T-helper 2 cell (primary cell): Measurements from ENCODE around the gene OLFML2A.
"Not testable (repeated sequence)": the region's sequence is repeated elsewhere in the genome, so short reads cannot be mapped to it uniquely, and the experiment has no call there.

Experiments used
- DNase-seq, 5 experiments: peaks; one replicate each; pipeline versions ENCODE4 v3.0.0 to v3.0.0-alpha.2; 2012 to 2022

OLFML2A gene

DNA sequence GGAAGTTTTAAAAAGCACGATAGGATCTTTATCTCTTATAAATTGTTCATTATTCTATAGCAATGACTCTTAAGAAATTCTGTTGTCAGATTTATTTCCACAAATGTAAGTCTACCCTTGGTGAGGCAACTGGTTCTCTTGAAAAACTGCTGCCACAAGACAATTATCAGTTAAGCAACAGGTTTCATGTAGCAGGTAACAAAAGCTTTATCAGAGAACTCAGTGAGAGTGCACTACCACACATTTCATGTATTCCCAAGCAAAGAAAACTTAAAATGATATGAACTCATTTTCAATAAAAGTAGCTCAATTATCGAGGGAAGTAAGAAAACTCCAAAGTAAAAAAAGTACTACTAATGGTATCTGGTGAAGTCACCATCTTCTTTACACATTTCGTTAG, 15.2 kb upstream of the OLFML2A start:
- DNase-seq, result no peak

DNA sequence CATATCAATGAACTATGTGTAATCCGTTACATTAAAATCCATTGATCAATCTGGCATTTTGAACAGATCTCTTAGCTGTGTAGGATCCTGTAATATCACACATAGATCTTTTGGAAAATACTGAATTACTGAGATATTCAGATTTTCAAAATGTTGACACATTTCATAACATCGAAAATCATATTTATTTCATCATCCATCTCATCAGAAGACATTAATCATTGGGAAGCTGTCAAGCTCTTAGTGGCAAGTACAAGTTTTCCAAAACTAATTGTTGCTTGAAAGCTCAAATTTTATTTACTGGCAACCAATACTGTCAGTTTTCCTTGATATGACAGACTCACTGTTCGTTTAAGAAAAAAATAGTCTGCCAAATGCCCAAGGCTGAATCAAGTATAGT, 14.3 kb upstream of the OLFML2A start:
- no peak for DNase-seq

DNA sequence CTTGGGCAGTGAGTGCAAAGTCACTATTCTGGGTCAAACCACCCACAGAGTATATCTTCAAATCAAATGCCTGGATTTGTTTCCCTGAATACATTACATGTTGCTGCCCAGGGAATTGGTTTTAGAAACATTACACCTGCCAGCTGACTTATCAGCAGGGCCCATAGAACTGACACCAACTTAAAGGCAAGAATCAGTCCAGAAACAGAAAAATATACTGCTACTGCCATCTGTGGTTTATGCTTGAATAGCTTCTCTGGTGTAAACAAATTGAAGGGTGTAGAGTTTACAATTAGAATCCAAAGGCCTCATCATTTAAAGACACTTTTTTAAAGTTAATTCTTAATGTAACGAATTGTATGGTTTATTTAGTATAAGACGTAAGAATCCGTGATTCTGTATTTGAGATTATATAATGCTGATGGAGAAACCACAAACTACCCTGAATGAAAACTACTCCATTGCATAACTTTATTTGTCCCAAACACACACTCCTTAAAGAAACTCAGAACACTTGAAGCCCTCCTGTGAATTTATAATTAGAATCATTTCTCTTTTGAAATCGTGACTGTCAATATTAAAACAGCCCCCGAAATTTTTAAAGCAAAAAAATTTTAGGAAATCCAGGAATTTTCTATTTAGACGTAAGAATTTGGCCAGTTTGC, 12.0 kb upstream of the OLFML2A start:
- DNase-seq, result no peak

DNA sequence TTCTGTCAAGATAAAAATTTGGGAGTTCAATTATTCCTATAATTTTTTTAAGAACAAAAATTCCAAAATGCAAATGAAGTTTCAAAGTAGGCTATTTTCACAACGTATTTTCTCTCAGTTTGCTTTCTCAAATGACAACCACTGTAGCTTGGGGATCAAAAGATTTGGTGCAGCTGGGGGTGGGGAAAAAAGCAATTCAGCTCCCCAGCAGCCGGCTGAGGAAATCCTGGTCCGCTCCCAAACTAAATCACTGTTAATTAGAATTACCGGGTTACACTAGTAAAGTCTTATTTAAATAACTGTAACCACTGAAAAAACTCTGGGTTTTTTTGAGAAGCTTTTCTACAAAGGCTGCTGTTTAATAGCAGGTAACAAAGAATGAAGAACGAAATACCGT, 11.5 kb upstream of the OLFML2A start:
- no peak for DNase-seq

DNA sequence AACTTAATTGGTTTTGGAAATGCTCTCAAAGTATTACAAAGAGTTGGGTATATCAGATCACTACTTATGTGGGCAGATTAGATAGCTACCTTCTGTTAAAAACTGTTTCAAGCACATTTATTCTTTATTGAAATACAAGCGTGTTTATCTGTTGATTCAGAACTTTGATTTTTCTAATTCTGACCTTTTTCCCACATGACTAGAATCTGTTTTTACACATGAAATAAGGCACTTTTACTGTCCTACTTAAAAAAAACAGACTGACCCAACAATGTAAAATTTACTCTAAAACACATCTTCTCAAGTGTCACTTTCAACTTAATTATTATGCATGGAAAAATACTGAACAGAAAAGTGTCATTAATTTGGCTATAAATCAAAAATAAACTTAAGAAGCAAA, 10.6 kb upstream of the OLFML2A start:
- no peak for DNase-seq

DNA sequence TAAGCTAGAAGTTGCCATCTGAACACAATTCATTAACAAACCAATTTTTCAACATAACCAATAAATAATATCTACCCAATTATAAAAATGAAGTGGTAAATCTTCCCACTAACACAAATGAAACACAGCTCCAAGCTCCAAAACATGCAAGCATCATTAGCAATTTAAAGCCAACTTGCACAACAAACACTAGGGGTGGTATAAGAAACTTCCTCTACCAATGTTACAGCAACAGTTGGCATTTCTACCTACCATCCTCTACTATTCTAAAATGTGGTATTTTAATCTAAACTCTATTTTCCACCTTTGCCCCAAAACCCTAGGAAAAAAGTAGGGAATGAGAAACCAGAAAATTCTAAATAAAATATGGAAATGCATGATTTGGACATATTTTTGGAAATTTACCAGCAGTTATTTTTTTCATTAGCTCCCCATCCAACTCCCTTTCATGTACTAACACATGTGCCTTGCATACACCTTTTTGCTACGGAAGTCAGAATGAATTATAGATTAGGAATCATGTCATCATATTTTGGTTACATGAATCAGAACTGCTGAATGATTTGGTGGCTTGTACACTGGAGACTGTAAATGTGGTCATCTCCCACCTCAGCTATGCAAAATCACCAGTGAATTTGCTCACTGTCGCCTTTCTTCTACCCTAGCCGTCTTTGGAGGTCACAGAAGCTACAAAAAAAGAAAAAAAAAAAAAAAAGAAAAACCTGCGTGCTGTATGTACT, 9.9 kb upstream of the OLFML2A start:
- no peak for DNase-seq

DNA sequence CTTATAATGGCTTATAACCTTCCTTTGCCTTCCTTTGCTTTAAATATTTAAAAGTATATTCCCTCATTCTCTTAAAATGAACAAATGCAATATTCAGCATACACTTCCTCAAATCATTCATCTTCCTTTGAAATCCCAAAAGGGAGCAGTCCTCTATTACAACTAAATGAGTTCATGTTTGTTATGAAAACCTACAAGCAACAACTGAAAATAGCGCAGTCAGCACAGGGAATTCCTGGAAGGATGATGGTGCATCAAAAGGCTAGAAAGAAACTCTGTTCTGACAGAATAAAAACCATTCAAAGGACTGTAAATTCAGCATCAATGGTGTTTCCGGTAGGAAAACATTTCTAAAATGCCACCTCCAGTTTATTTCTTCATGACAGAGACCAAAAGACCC, 9.1 kb upstream of the OLFML2A start:
- DNase-seq, result no peak

DNA sequence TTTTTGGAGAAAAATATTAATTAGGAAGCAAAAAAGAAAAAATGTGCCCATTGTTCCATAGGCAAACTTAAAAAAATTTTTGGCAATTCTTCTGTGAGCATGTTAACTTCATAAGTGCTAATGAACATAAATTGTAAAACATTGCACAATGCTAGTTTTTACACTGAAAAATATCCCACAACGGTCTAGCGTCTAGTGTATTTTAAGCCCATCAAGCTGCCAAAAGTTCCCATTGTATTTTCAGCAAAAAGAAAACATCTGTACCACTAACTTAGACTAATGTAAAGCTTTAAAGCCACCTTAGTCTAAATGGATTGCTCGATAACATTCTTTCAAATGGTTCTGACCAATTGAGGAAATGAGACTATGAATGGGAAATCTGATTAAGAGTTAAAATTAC, 8.6 kb upstream of the OLFML2A start:
- no peak for DNase-seq

DNA sequence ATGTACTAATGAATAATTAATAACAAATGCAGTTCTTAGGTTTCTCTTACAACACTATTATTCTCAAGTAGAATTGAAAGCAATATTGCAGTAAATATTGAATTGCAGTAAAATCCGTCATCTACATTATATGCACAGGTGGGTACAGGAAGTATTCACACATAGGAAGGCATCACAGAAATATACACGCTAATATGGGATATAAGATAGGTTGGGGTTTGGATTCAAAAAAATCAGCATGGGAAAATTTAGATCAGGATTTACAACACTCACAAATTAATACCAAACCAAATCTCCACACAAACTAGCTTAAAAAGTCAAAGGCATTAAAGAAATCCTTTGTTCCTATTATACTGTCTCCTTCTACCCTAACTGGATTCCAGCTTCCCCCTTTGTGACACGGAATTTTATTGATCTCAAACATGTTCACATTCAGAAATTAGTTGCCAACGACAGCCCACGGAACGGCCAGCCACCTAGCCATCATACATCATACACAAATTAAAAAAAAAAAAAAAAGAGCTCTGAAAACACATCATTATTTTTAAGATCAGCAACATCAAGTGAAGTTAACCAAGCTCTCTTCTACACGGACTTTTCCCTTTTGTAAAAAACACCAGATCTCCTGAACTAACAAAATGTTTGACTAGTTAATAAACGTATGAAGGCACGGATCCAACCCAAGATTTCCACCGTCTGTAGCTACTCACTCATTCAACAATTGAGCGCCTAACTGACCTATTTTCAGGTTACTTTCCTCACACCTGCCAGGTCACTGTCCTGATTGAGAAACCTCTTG, 8.0 kb upstream of the OLFML2A start:
- DNase-seq, result no peak

DNA sequence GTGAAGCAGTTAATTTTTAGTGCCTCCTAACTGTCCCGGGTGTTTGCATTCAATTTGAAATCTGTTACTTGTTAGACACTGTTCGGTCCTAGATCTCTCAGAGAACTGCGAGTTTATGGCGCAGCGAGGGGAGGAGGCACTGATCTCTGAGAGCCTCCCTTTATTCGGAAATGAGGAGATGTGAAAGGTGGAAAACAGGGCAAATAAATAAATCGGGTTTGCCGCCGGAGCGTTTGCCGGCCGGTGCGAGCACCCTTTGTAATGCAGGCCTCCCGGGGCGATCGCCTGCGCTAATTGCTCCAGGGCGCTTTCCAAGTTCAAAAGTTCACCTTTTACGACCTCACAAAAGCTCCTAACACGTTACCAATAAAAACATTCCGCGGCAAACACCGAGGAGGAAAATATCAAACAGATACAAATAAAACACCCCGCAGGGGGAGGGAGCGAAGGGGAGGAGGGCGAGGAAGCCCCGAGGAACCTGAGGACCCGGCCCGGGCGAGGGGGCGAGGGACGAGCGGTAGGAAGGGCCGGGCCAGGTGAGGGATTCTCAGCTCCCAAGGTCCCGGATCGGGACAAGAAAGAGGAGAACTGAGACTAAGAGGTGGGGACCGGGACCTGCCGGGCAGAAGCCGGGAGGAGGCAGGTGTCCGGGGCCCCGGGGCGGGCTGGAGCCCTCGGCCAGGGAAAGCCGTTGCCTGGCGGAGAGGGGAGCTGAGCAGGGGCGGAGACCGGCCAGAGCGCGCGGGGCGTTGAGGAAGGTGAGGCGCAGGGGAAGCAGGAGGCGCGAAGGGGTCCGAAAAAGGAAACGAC, 7.2 kb upstream of the OLFML2A start:
- no peak for DNase-seq

DNA sequence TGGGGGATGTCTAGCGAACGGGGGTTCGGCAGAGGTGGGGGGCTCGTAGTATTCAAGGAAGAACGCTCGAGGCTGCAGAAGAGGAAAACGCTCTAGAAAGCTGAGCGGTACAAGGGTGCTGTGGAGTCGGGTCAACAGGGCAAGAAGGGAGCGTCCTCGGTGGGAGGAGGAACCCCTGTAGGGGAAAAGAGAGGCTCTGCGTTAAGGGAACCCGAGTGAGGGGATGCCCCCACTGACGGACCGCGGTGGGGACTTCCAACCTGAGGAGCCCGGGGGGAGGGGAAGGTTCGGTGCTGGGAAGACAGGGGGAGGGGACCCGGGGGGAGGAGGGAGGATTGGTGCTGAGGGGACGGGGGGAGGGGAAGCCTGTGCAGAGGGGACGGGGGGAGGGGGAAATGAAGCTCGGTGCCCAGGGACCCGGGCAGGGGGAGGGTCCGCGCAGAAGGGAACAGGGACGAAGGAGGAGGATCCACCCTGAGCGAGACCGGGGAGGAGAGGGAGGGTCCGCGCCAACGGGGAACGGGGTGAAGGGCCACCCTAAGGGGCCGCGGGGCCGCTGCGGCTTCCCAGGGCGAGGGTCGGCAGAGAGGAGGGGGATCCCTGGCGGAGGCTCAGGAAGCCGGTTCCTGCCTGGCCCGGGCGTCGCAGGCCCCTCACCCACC, 6.4 kb upstream of the OLFML2A start:
- DNase-seq, result no peak

DNA sequence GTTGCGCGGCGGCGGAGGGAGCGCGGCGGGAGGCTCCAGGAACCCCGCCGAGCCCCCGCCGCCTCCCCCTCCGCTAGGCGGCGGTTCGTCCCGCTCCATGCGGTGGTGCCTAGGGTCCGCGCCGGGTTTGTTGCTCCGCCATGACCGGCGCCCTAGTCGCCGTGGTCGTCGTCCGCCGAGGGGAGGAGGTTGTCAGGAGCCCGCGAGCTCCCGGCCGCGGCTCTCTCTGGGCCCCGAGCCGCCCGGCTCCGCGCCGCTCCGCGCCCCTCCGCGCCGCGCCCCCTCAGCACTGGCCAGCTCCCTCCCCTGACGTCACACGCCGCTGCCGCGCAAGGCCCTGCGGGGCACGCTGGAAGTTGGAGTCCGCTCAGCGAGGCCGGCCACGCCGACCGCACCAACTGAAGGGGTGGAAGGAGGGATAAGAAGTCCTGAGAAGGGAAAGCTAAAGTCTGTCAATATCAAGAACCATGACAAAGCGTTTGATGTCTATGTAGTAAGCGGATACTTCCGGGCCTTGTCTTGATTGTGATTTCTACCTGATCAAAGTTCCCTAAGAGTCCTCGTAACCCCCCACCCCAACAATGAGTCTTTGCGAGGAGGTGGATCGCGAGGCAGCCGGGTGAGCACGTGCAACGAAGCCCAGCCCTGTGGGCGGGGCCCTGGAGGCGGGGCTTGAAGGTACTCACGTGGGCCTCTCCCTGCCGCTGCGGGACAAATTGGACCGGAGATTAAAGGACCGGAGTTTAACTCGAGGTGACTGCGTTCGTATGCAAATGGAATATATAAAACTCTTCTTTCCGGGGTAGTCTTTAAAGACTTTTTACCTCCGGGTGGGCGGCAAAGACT, 5.7 kb upstream of the OLFML2A start, which contains the start of gene NR6A1:
Gene NR6A1 (minus strand): TSS at position 291 of the 846 bp plus-strand sequence.
- DNase-seq, result peak; percentile 89 to 95 (median 91)

DNA sequence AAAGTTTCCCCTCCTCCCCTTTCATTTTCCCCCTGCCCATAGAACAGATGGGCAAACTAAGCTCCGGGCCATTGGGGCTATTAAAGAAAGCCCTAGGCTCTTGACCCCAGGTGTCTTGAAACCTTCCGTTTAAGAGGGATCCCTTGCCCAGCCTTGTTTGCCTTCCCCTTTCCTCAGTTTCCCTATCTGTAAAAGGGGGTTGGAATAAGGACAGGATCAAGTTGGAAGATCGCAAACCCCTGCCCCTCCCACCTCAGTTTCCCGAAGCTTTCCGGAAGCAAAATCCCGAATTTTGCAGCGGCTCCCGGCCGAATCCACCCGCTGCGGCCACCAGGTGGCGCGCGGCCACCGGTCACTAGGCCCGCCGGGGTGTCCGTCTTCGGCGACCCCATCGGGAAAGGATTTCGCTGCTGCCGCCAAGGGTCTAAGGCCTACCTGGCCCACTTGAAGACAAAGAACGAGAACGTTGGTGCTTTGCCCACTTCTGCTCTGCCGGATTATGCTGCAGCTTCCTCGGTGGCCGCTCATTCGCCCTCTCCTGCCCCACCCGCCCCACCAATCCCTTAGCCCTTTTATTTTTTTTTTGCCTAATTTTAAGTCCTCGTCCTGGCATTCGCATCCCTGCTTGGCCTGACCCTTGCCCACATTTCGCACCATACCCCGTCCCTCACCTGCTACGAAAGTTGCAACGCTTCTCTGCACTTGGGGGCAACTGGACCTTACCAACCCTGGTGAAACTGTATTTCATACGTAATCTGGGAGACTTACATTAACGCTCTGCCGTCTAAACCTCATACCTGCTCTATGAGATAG, 4.9 kb upstream of the OLFML2A start:
- DNase-seq, result peak in 1 of 5 experiments; percentile 22

DNA sequence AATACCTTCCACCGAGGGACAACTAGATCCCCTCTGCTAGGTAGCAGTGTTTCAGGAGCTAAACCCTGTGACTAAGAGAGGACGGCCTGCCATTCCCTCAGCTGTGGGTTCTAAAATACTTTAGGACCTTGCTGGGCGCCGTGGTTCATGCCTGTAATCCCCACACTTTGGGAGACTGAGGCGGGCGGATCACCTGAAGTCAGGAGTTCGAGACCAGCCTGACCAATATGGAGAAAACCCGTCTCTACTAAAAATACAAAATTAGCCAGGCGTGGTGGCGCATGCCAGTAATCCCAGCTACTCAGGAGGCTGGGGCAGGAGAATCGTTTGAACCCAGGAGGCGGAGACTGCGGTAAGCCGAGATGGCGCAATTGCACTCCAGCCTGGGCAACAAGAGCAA, 4.1 kb upstream of the OLFML2A start:
- DNase-seq, result not testable (repeated sequence)

DNA sequence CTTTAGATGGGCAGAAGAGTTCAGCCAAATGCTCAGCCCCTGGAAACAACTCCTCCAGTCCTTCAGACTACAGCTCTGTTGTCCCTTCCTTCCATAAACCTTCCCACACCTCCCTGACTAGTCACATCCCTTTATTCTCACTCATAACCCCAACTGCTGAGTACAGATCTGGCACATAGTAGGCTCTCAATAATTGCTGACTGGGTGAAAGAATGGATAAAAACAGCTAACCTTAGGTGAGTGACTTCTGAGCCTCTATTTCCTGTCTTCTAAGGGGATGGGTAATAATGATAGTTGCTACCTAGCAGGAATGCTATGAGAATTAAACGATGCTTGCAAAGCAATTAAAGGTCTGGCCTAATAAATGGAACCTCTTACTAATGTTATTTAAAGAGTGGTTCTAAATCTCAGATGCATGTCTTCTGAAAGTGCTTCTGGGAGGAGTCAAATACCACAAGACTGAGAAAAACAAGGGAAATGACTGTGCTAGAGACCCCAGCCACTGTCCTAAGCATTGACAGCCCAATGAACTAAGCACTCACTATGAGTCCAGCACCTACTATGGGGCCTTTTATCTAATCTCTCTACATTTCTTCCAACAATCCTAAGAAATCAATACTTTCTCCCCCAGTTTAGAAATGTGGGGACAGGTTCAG, 3.3 kb upstream of the OLFML2A start:
- peak in 1 of 5 experiments; percentile 52 for DNase-seq

DNA sequence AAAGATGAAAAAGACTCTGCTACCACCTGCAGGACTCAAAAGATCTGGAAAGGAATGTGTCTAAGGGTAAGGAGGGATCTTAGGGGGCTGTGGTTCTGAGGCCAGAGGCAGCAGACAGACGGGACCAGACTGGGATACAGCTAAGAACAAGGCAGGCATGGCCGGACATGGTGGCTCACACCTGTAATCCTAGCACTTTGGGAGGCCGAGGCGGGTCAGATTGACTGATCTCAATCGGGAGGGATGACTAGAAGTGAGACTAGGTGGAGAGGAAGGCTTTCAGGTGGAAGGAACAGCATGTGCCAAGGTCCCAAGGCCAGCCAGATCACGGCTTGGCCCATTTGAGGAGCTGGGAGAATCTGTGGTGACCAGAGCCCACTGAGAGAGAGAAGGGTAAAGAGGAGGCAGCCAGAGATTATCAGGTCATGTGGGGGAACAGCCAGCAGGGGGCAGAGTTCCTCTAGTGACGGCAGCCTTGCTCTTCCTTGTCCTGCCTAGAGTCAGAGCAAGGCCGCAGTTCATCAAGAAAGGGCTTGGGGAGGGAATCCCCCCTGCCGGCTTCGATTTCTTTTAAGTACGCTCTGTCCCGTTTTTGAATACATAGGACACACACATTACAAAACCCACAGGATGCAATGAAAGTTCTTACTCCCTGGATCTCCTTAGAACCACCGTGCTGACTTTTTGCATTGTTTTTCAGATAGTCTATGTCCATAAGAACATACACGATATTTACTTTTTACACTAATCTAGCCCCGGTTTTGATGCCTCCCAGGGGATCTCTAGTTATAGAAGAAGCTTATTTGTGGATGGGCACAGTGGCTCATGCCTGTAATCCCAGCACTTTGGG, 2.6 kb upstream of the OLFML2A start:
- peak; percentile 57 to 79 (median 71) for DNase-seq

DNA sequence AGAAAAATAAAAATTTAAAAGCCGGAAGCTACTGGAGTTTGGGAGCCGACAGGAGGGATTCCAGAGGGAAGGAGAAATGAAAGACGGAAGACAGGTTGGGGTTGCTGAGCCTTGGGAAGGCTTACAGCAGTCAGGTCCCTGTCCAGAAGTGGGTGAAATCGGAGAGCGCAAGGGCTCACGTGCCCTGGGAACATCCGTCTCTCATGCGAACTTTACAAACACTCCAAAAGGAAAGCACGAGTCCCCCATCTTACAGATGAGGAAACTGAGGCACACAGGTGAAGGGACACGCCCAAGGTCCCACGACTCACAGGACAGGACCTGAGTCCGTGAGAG, 347 bp upstream of the OLFML2A start:
- DNase-seq, result no peak

DNA sequence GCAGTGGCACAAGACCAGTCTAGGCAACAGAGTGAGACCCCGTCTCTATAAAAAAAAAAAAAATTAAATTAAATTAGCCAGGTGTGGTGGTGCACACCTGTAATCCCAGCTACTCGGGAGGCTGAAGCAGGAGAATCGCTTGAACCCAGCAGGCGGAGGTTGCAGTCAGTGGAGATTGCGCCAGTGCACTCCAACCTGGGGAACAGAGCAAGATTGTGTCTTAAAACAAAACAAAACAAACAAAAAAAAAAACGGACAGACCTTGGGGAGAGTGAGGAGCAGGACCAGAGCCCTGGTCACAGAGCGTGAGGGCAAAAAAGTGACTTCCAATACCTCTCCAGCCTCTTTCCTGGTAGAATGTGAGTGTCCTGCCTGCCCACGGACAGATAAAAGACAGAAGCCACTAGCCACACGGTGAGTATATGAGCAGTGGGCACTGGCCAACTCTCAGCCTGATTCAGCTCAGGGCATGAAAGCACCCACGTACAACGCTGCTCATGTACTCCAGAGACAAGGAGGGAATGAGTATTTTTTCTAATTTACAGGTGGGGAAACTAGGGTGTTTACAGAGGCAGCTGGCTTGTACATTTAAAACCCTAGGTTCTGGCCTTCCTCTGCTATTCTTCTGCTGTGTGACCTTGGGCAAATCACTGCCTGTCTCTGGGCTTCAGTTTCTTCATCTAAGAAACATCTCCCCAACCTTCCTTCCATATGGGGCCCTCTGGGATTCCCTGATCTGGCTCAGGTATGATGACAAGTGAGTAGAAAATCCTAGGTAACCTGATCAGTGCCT, 1.8 kb downstream of the OLFML2A start:
- no peak for DNase-seq
